GM12865 (cell line): ENCODE data around the gene PTAFR.
A peak's percentile ranks its signal among the peaks of the same experiment; 100 is the strongest.

Experiments used
- DNase-seq: peaks from one replicate; pipeline ENCODE4 v3.0.0; 2010; ENCODE audit warnings: low read depth
- H3K4me3 ChIP-seq: 2 replicates; pipeline ENCODE4 v1.5.1; 2011; ENCODE audit warnings: mild to moderate bottlenecking, low read depth, low read length, control low read depth
- CTCF ChIP-seq: IDR thresholded peaks from 2 replicates; pipeline ENCODE4 v1.5.1; 2011; ENCODE audit warnings: low read length, control low read depth, low read depth, inconsistent platforms; ENCODE audit not compliant: insufficient read depth; ENCODE audit errors: missing control alignments

PTAFR gene

DNA sequence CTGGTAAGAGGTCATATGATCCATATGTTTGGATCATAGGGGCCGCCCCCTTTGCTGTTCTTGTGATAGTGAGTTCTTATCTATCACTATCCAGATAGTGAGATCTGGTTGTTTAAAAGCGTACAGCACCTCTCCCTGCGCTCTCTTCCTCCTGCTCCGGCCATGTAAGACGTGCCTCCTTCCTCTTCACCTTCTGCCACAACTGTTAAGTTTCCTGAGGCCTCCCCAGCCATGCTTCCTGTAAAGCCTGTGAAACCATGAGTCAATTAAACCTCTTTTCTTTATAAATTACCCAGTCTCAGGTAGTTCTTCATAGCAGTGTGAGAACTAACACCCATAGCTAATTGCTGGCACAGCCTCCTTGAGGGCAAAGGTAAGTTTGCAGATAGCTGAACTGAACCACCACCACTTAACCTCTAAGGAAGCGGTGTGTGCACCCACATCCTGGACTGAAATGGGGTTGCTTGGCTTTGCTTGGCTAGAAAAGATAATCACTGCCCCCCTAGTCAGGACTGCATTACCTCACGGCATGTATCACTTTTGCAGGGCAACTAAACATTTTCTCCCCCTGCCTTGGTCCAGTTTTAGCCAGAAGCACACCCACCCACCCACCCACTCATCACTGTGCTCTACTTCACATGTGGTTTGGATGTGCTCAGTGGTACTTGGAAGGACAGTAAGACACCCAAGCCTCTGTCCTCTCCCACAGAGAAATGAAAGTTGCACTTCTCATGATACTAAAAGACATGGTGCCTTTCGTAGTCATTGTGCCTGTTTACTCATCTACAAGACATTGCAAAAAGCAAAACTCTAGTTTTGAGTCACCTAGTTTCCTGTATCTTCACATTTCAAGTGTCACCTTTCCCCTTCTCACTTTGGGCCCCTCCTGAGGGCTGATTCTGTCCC is 23.1 kb upstream of the PTAFR start:
- peak; percentile 96 for DNase-seq
- no peak overlapping the region for H3K4me3 ChIP-seq
- TF ChIP-seq CTCF: no peak

GRCh38 chr1:28197682-28198415 is 21.4 kb upstream of the PTAFR start:
- no peak for DNase-seq
- TF ChIP-seq CTCF: no peak
- H3K4me3 ChIP-seq: no peak overlapping the region

GRCh38 chr1:28196330-28196729 is 19.8 kb upstream of the PTAFR start:
- H3K4me3 ChIP-seq: no peak overlapping the region
- TF ChIP-seq CTCF: no peak
- DNase-seq: no peak

DNA sequence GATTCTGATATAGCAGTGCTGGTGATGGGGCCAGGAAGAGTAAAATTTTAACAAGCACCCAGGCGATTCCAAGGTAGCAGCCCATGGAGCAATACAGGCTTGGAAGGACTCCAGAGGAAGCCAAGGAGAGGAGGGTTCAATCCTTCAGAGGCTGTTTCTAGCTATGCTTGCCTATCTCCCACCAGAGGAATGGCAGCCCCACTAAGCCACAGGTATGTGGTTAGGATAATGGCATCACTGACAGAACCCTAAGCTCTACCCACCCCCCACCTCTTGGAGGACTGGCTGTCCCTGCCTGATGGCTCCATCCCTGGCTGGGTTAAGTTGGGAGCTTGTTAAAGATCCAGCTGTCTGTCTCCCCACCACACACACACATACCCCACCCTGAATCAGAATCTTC is 19.3 kb upstream of the PTAFR start:
- TF ChIP-seq CTCF: no peak
- DNase-seq: no peak
- no peak overlapping the region for H3K4me3 ChIP-seq

DNA sequence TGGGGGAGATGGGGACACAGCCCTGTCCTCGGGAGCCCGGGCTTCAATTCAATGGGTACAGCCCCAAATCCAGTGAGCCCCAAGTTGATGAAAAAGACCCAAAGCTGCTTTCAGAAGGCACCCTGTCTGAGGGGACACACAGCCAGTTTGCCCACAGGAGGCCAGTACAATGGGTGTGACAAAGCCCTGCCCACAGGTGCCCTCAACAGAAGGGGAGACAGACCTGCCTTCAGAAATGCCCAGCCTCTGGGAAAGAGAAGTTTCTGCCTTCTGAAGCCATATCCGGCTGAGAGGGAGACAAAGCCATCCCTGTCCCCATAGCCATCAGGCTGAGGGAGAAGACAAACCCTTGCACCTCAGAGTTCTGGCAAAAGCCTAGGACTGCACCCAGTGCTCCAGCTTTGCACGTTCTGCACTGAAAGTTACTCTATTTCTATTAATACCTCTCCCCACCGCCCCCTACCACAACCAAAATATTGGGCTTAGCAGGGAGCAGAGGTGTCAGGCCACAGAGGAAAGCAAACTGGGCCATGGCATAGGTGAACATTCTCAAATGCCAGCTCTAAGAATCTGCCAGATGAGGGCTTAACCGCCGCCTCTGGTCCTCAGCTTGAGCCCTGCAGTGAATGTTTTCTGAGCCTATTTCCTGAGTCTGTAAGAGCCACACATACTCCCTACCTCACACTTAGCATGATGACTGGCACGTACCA is 18.0 kb upstream of the PTAFR start:
- H3K4me3 ChIP-seq: no peak overlapping the region
- no peak for DNase-seq
- TF ChIP-seq CTCF: no peak

GRCh38 chr1:28193701-28194161 is 17.2 kb upstream of the PTAFR start:
- no peak overlapping the region for H3K4me3 ChIP-seq
- DNase-seq: no peak
- no peak for TF ChIP-seq CTCF
